Left lobe of liver (tissue), 2 donors: Measurements from ENCODE around the gene OSR1. TPM values are rescaled to one million over a fixed set of nuclear protein-coding genes. Genes with fewer than 3 reads are reported as not detected.
A peak's percentile ranks its signal among the peaks of the same experiment; 100 is the strongest.
"Not testable (repeated sequence)": the region's sequence is repeated elsewhere in the genome, so short reads cannot be mapped to it uniquely, and the experiment has no call there.

ENCODE experiments used
- ATAC-seq: fragments of 200-7000 bp; cut with Tn5 transposase; one replicate; pipeline ENCODE4 v1.9.1; 2020; ENCODE audit warnings: mild to moderate bottlenecking, moderate library complexity
- DNase-seq: peaks from one replicate; pipeline ENCODE4 v3.0.0-alpha.2; 2020; ENCODE audit warnings: low spot score
- total RNA-seq: library from RNA; stranded (reverse); gene quantifications from one replicate; pipeline ENCODE4 v1.2.1, GENCODE V29; 2021
- donor health status: DM: no; HTN: no; CAD: no; lungs with moderate emphysema.
- donor health status: DM: no; HTN: yes; CAD: no.

Gene OSR1
- 0.18 TPM for total RNA-seq

- ATAC-seq (peak; percentile 50), DNase-seq (no peak)
Measured at GRCh38 chr2:19358242-19359020, at the start of gene OSR1. OSR1 (minus strand) TSS chr2:19358623; CDS start chr2:19353805, 4,818 bp downstream.

- ATAC-seq (no peak), DNase-seq (no peak)
Measured at GRCh38 chr2:19403785-19404184, 45.4 kb upstream of the OSR1 start.

DNA sequence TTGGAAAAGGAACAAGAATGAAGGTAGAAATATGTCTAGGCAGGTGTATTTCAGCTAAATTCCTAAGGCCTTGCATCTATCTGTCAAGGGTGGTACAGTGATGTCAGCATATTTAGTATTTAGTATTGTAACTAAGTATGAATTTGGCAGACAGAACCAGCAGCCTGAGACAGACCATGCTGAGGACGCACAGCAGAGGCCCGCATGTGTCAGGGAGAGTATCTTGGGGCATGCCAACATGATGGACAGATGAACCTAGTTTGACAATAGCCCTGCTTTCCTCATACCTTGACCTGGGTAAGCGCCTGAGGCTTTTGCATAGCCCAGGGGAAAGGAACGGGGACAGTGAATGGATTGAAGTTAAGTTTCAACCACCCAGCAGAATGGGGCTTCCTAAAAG, 33.8 kb upstream of the OSR1 start:
- no peak for DNase-seq

DNA sequence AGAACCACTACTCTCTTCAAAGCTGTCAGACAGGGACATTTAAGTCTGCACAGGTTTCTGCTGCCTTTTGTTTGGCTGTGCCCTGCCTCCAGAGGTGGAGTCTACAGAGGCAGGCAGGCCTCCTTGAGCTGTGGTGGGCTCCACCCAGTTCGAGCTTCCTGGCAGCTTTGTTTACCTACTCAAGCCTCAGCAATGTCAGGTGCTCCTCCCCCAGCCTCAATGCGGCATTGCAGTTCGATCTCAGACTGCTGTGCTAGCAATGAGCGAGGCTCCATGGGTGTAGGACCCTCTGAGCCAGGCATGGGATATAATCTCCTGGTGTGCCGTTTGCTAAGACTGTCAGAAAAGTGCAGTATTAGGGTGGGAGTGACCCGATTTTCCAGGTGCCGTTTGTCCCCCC, 31.0 kb upstream of the OSR1 start:
- ATAC-seq, DNase-seq: not testable (repeated sequence)

More for the DNA sequence above, 33.8 kb upstream of the OSR1 start:
- no peak for ATAC-seq

- no peak for ATAC-seq
- no peak for DNase-seq
Measured at GRCh38 chr2:19380532-19380931, 22.1 kb upstream of the OSR1 start.

- no peak for ATAC-seq
- DNase-seq: no peak
Measured at GRCh38 chr2:19378939-19379338, 20.5 kb upstream of the OSR1 start.

- ATAC-seq: no peak
Measured at GRCh38 chr2:19377717-19378116, 19.3 kb upstream of the OSR1 start.

GRCh38 chr2:19373352-19373751, 14.9 kb upstream of the OSR1 start:
- DNase-seq (no peak), ATAC-seq (no peak)

More at GRCh38 chr2:19377717-19378116, 19.3 kb upstream of the OSR1 start:
- DNase-seq: no peak

DNA sequence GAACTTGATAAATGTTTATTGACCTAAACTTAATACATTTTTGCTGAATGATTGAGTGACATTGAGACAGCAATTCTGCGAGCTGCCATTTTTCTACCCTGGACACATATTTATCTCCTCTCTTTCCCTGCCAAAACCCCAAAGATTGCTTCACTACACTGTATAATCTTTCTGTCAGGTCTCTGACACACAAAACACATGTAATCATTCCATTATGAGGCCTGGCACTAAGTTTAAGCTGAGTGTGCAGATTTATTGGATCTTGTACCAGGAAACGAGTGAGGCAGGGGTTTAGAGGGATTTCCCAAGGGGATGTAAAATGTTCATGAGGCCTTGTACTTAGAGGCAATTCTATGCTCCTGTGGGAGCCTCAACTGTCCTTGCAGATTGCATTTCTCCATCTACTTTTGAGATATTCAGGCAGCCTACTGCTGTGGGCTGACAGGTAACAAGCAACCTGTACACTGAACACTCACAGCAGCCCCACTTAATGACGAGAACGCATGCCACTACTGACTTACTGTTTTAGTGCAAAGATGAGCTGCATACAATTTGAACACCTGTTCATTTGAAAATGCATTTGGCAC, 13.7 kb upstream of the OSR1 start:
- ATAC-seq: no peak
- no peak for DNase-seq

- DNase-seq (no peak), ATAC-seq (peak; percentile 55)
Measured at GRCh38 chr2:19369341-19369955, 11.0 kb upstream of the OSR1 start.

DNA sequence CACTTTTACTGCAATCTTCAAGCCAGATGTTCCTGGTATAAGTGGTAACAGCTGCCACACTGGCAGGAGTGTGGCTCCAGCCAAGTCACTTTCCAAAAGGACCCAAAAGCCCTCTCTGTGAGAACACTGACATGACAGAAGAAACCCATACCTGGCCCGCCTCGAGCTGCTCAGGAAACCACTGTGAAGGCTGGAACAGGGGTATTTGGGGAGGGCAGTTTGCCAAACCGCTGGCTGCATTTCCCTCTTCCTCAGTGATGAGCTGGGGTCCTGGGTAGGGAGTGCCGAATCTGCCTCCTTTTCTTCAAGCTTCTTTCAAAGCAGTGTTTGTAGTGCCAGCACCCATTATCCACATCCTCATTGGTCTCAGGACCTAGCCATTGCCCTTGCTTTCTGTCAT, 10.3 kb upstream of the OSR1 start:
- no peak for ATAC-seq
- DNase-seq: no peak

DNA sequence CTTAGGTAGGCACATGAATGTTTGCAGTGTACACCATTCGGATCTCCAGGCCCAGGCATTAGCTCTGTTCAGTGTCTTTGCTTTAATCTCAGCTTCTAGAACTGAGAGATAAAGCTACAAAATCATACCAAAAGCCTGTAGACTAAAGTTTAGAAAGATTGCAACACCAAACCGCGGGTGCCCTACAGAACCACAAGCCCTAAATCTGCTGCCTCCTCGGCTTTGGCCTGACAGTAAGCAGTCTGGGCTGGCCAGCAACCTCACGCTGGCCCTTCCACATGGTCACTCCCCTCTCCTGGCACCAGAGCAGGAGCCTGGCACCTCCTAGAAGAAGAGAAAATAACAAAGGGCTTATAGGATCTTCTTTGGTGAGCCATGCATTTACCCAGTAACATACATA, 8.9 kb upstream of the OSR1 start:
- DNase-seq: no peak
- no peak for ATAC-seq

DNA sequence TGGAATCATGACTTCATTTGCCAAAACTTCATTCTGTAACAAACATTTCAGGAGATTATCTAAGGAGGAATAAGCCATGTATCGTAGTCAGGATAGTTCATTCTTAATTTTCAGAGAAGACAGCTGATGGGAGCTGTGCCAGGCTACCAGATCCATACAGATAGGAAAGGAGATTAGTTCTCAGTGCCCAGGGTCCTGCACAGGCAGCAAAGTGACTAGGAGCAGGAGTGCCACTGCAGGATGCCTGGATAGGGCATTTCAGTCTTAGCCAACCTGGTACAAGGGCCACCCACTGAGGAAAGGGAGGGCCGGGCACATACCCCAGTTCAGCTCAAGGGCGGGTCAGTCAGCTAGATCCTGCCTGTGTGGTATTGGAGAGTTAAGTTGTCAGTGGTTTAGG, 6.7 kb upstream of the OSR1 start:
- DNase-seq (no peak), ATAC-seq (no peak)

- no peak for ATAC-seq
- DNase-seq: no peak
Measured at GRCh38 chr2:19364014-19364413, 5.6 kb upstream of the OSR1 start.

GRCh38 chr2:19363474-19363778, 5.0 kb upstream of the OSR1 start:
- DNase-seq (no peak), ATAC-seq (no peak)

GRCh38 chr2:19362755-19363473, 4.5 kb upstream of the OSR1 start:
- ATAC-seq (peak; percentile 79), DNase-seq (peak; percentile 81)

DNA sequence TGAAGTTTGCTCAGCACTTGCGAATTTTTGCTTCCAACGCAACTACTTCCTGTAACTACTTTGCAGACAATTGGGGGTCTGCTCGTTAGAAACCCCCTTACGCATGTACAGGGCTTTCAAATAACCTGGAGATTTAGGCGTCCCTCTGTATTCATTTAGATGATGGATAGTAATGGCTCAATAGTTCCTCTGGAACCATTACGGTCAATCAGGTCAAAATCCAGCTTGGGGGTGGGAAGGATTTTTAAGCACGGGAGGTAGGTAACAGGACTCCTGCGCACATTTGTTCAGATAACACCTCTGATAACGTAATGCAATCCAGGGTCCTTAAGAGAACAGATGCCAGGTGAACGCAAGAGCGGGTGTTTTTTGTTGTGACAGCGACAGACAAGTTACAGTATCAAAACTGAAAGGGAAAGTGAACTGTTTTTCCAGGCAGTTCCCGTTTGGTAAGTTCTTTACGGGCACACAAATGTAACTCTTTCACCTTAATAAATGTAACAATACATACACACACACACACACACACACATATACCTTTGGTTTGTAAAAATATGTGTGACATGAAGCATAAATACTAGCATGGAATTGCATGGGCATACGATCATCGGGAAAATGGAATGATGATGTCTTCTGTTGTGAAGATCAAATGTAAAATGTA, 3.8 kb upstream of the OSR1 start:
- ATAC-seq: peak; percentile 34
- DNase-seq: no peak

GRCh38 chr2:19361325-19361990, 3.0 kb upstream of the OSR1 start:
- DNase-seq (no peak), ATAC-seq (peak; percentile 41)

DNA sequence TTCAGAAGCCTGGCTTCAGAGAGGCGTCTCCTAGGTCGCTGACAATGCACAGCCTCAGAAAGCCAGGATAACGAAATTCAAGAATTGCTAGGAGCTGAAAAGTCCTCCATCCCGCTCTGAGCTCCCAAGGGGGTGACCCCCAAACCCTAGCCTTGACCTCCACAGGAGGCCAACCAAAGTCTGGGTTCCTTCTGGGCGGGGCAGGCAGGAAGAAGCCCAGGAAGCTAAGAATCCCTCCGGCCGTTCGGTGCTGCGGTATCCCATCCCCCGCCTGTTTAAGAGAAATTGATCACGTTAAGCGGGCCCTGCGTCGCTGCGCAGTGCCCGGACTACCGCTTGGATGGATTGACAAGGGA, 2.5 kb upstream of the OSR1 start:
- DNase-seq: no peak
- ATAC-seq: no peak

- ATAC-seq (no peak), DNase-seq (no peak)
Measured at GRCh38 chr2:19360266-19360965, 2.0 kb upstream of the OSR1 start.
